ENCODE results near the gene RAET1G.
"Not testable (repeated sequence)": the region's sequence is repeated elsewhere in the genome, so short reads cannot be mapped to it uniquely, and the experiment has no call there.

GRCh38 chr6:149967999-149968398 lies 45.1 kb upstream of the RAET1G start:
- TF ChIP-seq CTCF (IDR thresholded peaks at IDR 0.05; ENCODE audit: low read length); EZH2 (optimal IDR thresholded peaks at IDR 0.05; ENCODE audit: low read depth, low read length): not testable (repeated sequence)

Data from MM.1S (cell line).